Measurements from ENCODE around the gene TNPO3. TPM values are rescaled to one million over a fixed set of nuclear protein-coding genes. Genes with fewer than 3 reads are reported as not detected.

TNPO3 gene
- polyA plus RNA-seq, 1 of the 3 experiments (the other 2 are of a cell fraction): 27.8 TPM

DNA sequence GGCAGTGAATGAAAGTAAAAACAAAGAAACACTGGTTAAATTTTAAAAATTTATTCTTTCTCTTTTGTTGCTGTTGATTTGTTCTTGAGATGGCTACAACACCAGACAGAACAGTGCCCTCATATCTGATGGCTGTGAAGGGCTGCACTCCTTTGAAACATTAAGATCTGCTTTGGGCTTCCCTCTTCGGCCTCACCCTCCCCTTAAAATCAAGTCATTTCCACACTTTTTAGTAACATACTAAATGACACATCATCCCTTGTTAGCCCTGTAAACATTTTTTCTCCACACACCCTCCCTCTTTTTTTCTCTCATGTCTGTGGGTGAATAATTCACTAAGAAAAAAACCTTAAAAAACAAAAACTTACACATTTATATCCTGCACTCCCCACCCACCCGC, 100.8 kb downstream of the TNPO3 start:
- H3K4me1 ChIP-seq (ENCODE audit: control insufficient read depth in 1 of 2, insufficient read depth in 2 of 2, low read depth in 1 of 2, low read length in 1 of 2): peaks cover 5 to 60% of the 10 kb centered on the region in 2 experiments; a peak in 3 of 4 replicates
- ChIA-PET POLR2A (no interaction called here), CTCF (interaction anchor here (0.8 to 4.8 kb wide), 9 partner anchors 9 to 137 kb away, joined by 3 to 32 read pairs (median 4); no protein-coding TSS in a partner anchor)
- no peaks in the 10 kb centered on the region; the same call in 1 of the 2 replicates for H4K20me1 ChIP-seq (ENCODE audit: insufficient read depth)
- H3K27me3 ChIP-seq (ENCODE audit: insufficient read depth): no peaks in the 10 kb centered on the region
- no peak overlapping the region for H3K9ac ChIP-seq
- H3K9me2 ChIP-seq: no peaks in the 10 kb centered on the region
- H3K36me3 ChIP-seq (replicated peaks in 1 of 2; ENCODE audit: control insufficient read depth in 1 of 2, insufficient read depth in 2 of 2, low read length in 1 of 2): peaks cover 55 to 66% of the 10 kb centered on the region in 2 experiments
- WGBS (ENCODE audit: low lambda C conversion rate): 95% methylated on average over 2 of the region's 2 CpGs
- no peak overlapping the region for H2AFZ ChIP-seq (ENCODE audit: low read depth)
- H3K27ac ChIP-seq (ENCODE audit: low read depth in 2 of 2, low read length in 1 of 2): peak overlapping the region in 1 of 2 experiments; percentile 93; a peak in 2 of 4 replicates
- H3K4me3 ChIP-seq (ENCODE audit: low read depth in 2 of 2, low read length in 1 of 2): no peak overlapping the region
- no peaks in the 10 kb centered on the region for H3K9me3 ChIP-seq
- no peak for DNase-seq
- H3F3A ChIP-seq (replicated peaks; ENCODE audit: insufficient read depth): peaks cover 11% of the 10 kb centered on the region
- H3K79me2 ChIP-seq (ENCODE audit: insufficient read depth): no peaks in the 10 kb centered on the region
- no peak overlapping the region for H3K4me2 ChIP-seq
- TF ChIP-seq GABPA (IDR thresholded peaks at IDR 0.05; ENCODE audit: low read depth) (no peak), RXRA (IDR thresholded peaks at IDR 0.05; ENCODE audit: borderline replicate concordance, low read depth) (no peak), SIN3A (IDR thresholded peaks at IDR 0.05; ENCODE audit: borderline replicate concordance, low read depth, low read length) (no peak), FOXM1 (IDR thresholded peaks at IDR 0.05; ENCODE audit: low read depth) (no peak), EZH2phosphoT487 (IDR thresholded peaks at IDR 0.05; ENCODE audit: borderline replicate concordance, low read depth) (no peak), TEAD4 (IDR thresholded peaks at IDR 0.05; ENCODE audit: borderline replicate concordance, insufficient read depth) (no peak), CHD2 (IDR thresholded peaks at IDR 0.05; ENCODE audit: low read length, partially characterized antibody) (no peak), POLR2AphosphoS5 (IDR thresholded peaks at IDR 0.05; ENCODE audit: low read depth, low read length) (no peak), MEF2A (IDR thresholded peaks at IDR 0.05; ENCODE audit: borderline replicate concordance, low read depth) (no peak), SMC3 (IDR thresholded peaks at IDR 0.05; ENCODE audit: low read depth, low read length) (no peak), RAD21 (IDR thresholded peaks at IDR 0.05; ENCODE audit: low read length) (no peak), RCOR1 (IDR thresholded peaks at IDR 0.05; ENCODE audit: low read length) (no peak), ELF1 (IDR thresholded peaks at IDR 0.05) (no peak), TAF1 (IDR thresholded peaks at IDR 0.05; ENCODE audit: borderline replicate concordance, low read depth, low read length) (no peak)
- TF ChIP-seq, protein P1, sequence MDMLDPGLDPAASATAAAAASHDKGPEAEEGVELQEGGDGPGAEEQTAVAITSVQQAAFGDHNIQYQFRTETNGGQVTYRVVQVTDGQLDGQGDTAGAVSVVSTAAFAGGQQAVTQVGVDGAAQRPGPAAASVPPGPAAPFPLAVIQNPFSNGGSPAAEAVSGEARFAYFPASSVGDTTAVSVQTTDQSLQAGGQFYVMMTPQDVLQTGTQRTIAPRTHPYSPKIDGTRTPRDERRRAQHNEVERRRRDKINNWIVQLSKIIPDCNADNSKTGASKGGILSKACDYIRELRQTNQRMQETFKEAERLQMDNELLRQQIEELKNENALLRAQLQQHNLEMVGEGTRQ (IDR thresholded peaks at IDR 0.05; ENCODE audit: borderline replicate concordance, low read depth, low read length): no peak
- TF ChIP-seq, protein P2, sequence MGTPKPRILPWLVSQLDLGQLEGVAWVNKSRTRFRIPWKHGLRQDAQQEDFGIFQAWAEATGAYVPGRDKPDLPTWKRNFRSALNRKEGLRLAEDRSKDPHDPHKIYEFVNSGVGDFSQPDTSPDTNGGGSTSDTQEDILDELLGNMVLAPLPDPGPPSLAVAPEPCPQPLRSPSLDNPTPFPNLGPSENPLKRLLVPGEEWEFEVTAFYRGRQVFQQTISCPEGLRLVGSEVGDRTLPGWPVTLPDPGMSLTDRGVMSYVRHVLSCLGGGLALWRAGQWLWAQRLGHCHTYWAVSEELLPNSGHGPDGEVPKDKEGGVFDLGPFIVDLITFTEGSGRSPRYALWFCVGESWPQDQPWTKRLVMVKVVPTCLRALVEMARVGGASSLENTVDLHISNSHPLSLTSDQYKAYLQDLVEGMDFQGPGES (IDR thresholded peaks at IDR 0.05; ENCODE audit: low read depth, low read length): no peak
- TF ChIP-seq, protein P3, sequence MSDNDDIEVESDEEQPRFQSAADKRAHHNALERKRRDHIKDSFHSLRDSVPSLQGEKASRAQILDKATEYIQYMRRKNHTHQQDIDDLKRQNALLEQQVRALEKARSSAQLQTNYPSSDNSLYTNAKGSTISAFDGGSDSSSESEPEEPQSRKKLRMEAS (IDR thresholded peaks at IDR 0.05; ENCODE audit: low read depth): no peak
- TF ChIP-seq, protein P4, sequence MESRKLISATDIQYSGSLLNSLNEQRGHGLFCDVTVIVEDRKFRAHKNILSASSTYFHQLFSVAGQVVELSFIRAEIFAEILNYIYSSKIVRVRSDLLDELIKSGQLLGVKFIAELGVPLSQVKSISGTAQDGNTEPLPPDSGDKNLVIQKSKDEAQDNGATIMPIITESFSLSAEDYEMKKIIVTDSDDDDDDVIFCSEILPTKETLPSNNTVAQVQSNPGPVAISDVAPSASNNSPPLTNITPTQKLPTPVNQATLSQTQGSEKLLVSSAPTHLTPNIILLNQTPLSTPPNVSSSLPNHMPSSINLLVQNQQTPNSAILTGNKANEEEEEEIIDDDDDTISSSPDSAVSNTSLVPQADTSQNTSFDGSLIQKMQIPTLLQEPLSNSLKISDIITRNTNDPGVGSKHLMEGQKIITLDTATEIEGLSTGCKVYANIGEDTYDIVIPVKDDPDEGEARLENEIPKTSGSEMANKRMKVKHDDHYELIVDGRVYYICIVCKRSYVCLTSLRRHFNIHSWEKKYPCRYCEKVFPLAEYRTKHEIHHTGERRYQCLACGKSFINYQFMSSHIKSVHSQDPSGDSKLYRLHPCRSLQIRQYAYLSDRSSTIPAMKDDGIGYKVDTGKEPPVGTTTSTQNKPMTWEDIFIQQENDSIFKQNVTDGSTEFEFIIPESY (IDR thresholded peaks at IDR 0.05; ENCODE audit: borderline replicate concordance, low read depth): no peak
- TF ChIP-seq, protein P5, sequence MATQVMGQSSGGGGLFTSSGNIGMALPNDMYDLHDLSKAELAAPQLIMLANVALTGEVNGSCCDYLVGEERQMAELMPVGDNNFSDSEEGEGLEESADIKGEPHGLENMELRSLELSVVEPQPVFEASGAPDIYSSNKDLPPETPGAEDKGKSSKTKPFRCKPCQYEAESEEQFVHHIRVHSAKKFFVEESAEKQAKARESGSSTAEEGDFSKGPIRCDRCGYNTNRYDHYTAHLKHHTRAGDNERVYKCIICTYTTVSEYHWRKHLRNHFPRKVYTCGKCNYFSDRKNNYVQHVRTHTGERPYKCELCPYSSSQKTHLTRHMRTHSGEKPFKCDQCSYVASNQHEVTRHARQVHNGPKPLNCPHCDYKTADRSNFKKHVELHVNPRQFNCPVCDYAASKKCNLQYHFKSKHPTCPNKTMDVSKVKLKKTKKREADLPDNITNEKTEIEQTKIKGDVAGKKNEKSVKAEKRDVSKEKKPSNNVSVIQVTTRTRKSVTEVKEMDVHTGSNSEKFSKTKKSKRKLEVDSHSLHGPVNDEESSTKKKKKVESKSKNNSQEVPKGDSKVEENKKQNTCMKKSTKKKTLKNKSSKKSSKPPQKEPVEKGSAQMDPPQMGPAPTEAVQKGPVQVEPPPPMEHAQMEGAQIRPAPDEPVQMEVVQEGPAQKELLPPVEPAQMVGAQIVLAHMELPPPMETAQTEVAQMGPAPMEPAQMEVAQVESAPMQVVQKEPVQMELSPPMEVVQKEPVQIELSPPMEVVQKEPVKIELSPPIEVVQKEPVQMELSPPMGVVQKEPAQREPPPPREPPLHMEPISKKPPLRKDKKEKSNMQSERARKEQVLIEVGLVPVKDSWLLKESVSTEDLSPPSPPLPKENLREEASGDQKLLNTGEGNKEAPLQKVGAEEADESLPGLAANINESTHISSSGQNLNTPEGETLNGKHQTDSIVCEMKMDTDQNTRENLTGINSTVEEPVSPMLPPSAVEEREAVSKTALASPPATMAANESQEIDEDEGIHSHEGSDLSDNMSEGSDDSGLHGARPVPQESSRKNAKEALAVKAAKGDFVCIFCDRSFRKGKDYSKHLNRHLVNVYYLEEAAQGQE (IDR thresholded peaks at IDR 0.05; ENCODE audit: low read depth, low read length): no peak

All from SK-N-SH (cell line).